Hippocampal formation (tissue), 2 donors: ENCODE results near the gene LEMD2.
A peak's percentile ranks its signal among the peaks of the same experiment; 100 is the strongest.

Source experiments
- DNase-seq, 2 donors: peaks; one replicate each; lab custom pipeline; 2025; lab: John Stamatoyannopoulos, UW

The LEMD2 gene

GRCh38 chr6:33756211-33756954 is 32.5 kb downstream of the LEMD2 start:
- no peak for DNase-seq

- no peak for DNase-seq
These were observed 33.7 kb downstream of the LEMD2 start for GRCh38 chr6:33755070-33755869.

GRCh38 chr6:33754222-33754621 is 34.7 kb downstream of the LEMD2 start:
- DNase-seq = no peak

GRCh38 chr6:33752646-33753015 is 36.3 kb downstream of the LEMD2 start:
- no peak for DNase-seq

- no peak for DNase-seq
These were observed 36.9 kb downstream of the LEMD2 start for GRCh38 chr6:33751771-33752645.

GRCh38 chr6:33750244-33750991 is 38.5 kb downstream of the LEMD2 start:
- DNase-seq = no peak

- no peak for DNase-seq
These were observed 39.5 kb downstream of the LEMD2 start for GRCh38 chr6:33749401-33749800.

GRCh38 chr6:33748841-33749240 is 40.1 kb downstream of the LEMD2 start:
- no peak for DNase-seq

GRCh38 chr6:33747823-33748222 is 41.1 kb downstream of the LEMD2 start:
- DNase-seq = no peak

GRCh38 chr6:33746651-33747100 is 42.3 kb downstream of the LEMD2 start, which contains the start of gene IP6K3:
Gene IP6K3, minus strand, starts transcription at chr6:33746905. Its CDS starts 11,429 bp downstream, at chr6:33735476.
- peak; percentile 85 to 87 for DNase-seq

GRCh38 chr6:33746036-33746600 is 42.8 kb downstream of the LEMD2 start:
- peak in 1 of 2 donors; percentile 62 for DNase-seq

GRCh38 chr6:33745548-33745947 is 43.4 kb downstream of the LEMD2 start:
- no peak for DNase-seq

GRCh38 chr6:33744895-33745546 is 43.9 kb downstream of the LEMD2 start:
- no peak for DNase-seq

- peak; percentile 60 to 63 for DNase-seq
These were observed 44.7 kb downstream of the LEMD2 start for GRCh38 chr6:33744001-33744848.

GRCh38 chr6:33742837-33743236 is 46.1 kb downstream of the LEMD2 start:
- DNase-seq = no peak

GRCh38 chr6:33742092-33742491 is 46.8 kb downstream of the LEMD2 start:
- no peak for DNase-seq

- DNase-seq = no peak
These were observed 48.1 kb downstream of the LEMD2 start for GRCh38 chr6:33740794-33741193.

GRCh38 chr6:33740204-33740608 is 48.7 kb downstream of the LEMD2 start:
- no peak for DNase-seq

GRCh38 chr6:33739571-33739970 is 49.4 kb downstream of the LEMD2 start:
- no peak for DNase-seq

GRCh38 chr6:33738879-33739278 is 50.1 kb downstream of the LEMD2 start:
- no peak for DNase-seq
